Measurements from ENCODE around the gene ALDH1A3. TPM values are rescaled to one million over a fixed set of nuclear protein-coding genes. Genes with fewer than 3 reads are reported as not detected.

Gene ALDH1A3
- total and polyA plus RNA-seq, 2 of the 4 experiments (the other 2 are of a cell fraction), result 3.1 to 5.0 TPM

GRCh38 chr15:100867433-100867832 is 12.2 kb upstream of the ALDH1A3 start:
- TF ChIP-seq FOS (IDR thresholded peaks at IDR 0.05; ENCODE audit: low read depth, low read length), result no peak
- no peak for TF ChIP-seq CEBPB (IDR thresholded peaks at IDR 0.05; ENCODE audit: low read depth, low read length)
- TF ChIP-seq SMC3 (IDR thresholded peaks at IDR 0.05; ENCODE audit: low read depth, low read length), result no peak
- no peak for TF ChIP-seq USF2 (IDR thresholded peaks at IDR 0.05; ENCODE audit: low read depth, low read length)
- no peak for TF ChIP-seq RCOR1 (IDR thresholded peaks at IDR 0.05; ENCODE audit: insufficient replicate concordance, low read length)
- TF ChIP-seq RFX5 (IDR thresholded peaks at IDR 0.05; ENCODE audit: low read depth, low read length), result no peak
- no peak for TF ChIP-seq RAD21 (IDR thresholded peaks at IDR 0.05; ENCODE audit: low read length)
- TF ChIP-seq MXI1 (IDR thresholded peaks at IDR 0.05; ENCODE audit: borderline replicate concordance, low read depth, low read length), result no peak
- no peak for TF ChIP-seq BHLHE40 (IDR thresholded peaks at IDR 0.05; ENCODE audit: low read depth, low read length)
- no peak for TF ChIP-seq MAFK (IDR thresholded peaks at IDR 0.05; ENCODE audit: low read depth, low read length)
- TF ChIP-seq CTCF (conservative IDR thresholded peaks at IDR 0.05; ENCODE audit: low read depth, low read length), result no peak

More at GRCh38 chr15:100867433-100867832, 12.2 kb upstream of the ALDH1A3 start:
- Histone ChIP-seq H3K27me3 (ENCODE audit: control insufficient read depth, insufficient read depth, low read length) (no peaks in the 10 kb centered on the region), H3K9ac (ENCODE audit: low read depth, low read length) (no peak overlapping the region), H2BK120ac (ENCODE audit: low read depth, low read length) (peak overlapping the region; percentile 68), H3K4me1 (ENCODE audit: control insufficient read depth, insufficient read depth, low read length) (peaks cover 17% of the 10 kb centered on the region), H4K5ac (ENCODE audit: low read depth, low read length) (peak overlapping the region; percentile 47; the same call in 1 of the 2 replicates), H3K4ac (ENCODE audit: low read depth, low read length) (0 out of 2 replicates have a peak overlapping the region, but pooled peaks have one; percentile 28), H3K9me1 (ENCODE audit: insufficient read depth, low read length) (0 out of 2 replicates have a peak, but pooled peaks cover 7% of the 10 kb centered on the region), H3K4me2 (ENCODE audit: low read depth, low read length) (no peak overlapping the region; the same call in 1 of the 2 replicates), H3K27ac (ENCODE audit: insufficient read depth, low read length) (no peak overlapping the region), H2AK9ac (replicated peaks; ENCODE audit: low read depth, low read length, poor library complexity) (no peak overlapping the region), H2BK20ac (ENCODE audit: low read depth, low read length) (peak overlapping the region; percentile 77; the same call in 1 of the 2 replicates), H3K9me3 (ENCODE audit: control insufficient read depth, insufficient read depth, low read length) (0 out of 2 replicates have a peak, but pooled peaks cover 3% of the 10 kb centered on the region), H3K79me1 (ENCODE audit: low read depth in 1 of 2, low read length in 2 of 2) (no peaks in the 10 kb centered on the region), H3K23ac (ENCODE audit: low read depth, low read length) (no peak overlapping the region), H4K20me1 (ENCODE audit: insufficient read depth, low read length) (no peaks in the 10 kb centered on the region), H3K14ac (replicated peaks; ENCODE audit: low read depth, low read length) (0 out of 2 replicates have a peak overlapping the region, but pooled peaks have one; percentile 68), H2AFZ (replicated peaks; ENCODE audit: low read length, poor library complexity) (no peak overlapping the region), H2BK5ac (ENCODE audit: low read depth, low read length, poor library complexity, severe bottlenecking) (no peak overlapping the region), H3K18ac (ENCODE audit: low read depth, low read length) (peak overlapping the region; percentile 58), H2AK5ac (ENCODE audit: low read depth, low read length) (peak overlapping the region; percentile 84; the same call in 1 of the 2 replicates), H4K8ac (ENCODE audit: low read depth in 2 of 2, low read length in 2 of 2) (no peak overlapping the region), H3K36me3 (ENCODE audit: control insufficient read depth, insufficient read depth, low read length) (no peaks in the 10 kb centered on the region), H3K4me3 (ENCODE audit: insufficient read depth, low read depth, low read length) (no peak overlapping the region), H2BK15ac (ENCODE audit: low read depth, low read length) (peak overlapping the region; percentile 73; the same call in 1 of the 3 replicates), H3K56ac (ENCODE audit: extremely low read depth, insufficient read depth, low read length) (no peak overlapping the region), H4K91ac (ENCODE audit: insufficient read depth, low read depth, low read length) (no peak overlapping the region)
- POLR2A ChIA-PET (ENCODE audit: unreplicated experiment), result no interaction called here
- intact Hi-C loops (cut with micrococcal nuclease) (no loop called here), in situ Hi-C loops (cut with MboI; ENCODE audit: low sequenced_read_pairs) (no loop called here), dilution Hi-C loops (cut with HindIII; ENCODE audit: low sequenced_read_pairs, unreplicated experiment) (no loop called here)
- ATAC-seq (ENCODE audit: low read depth) (peak; percentile 25; the same call in 1 of the 2 replicates), DNase-seq (no peak)
- CTCF ChIA-PET, result no interaction called here
- WGBS, 2 experiments (ENCODE audit: extremely low coverage in 2 of 2, insufficient read length in 1 of 2), result no CpG with 5 or more reads among the region's 3 CpGs
- no TSS peak for BruUV-seq (replicated peaks)

All from IMR-90 (cell line).